Left ventricle myocardium inferior (tissue), 1 donor: ENCODE measurements around the gene SLC39A13. TPM values are rescaled to one million over a fixed set of nuclear protein-coding genes. Genes with fewer than 3 reads are reported as not detected.

Source experiments
- DNase-seq: peaks from one replicate; pipeline ENCODE4 v3.0.0-alpha.2; 2020
- H3K27ac ChIP-seq: fragments of 200-600 bp; replicated peaks from 2 replicates; pipeline ENCODE4 v1.8.0; 2021
- H3K27me3 ChIP-seq: fragments of 200-600 bp; 2 replicates; pipeline ENCODE4 v1.8.0; 2021; ENCODE audit warnings: low read depth
- H3K36me3 ChIP-seq: fragments of 200-600 bp; 2 replicates; pipeline ENCODE4 v1.8.0; 2021
- H3K4me1 ChIP-seq: fragments of 200-600 bp; 2 replicates; pipeline ENCODE4 v1.8.0; 2021
- H3K4me3 ChIP-seq: fragments of 200-600 bp; 2 replicates; pipeline ENCODE4 v1.8.0; 2021; ENCODE audit warnings: mild to moderate bottlenecking, moderate library complexity
- H3K9me3 ChIP-seq: fragments of 200-600 bp; replicated peaks from 2 replicates; pipeline ENCODE4 v1.8.0; 2021
- CTCF ChIP-seq: fragments of 200-600 bp; IDR thresholded peaks from 2 replicates; pipeline ENCODE4 v1.8.0; 2021; ENCODE audit warnings: antibody characterized with exemption, mild to moderate bottlenecking, borderline replicate concordance
- intact Hi-C: fragments of 100-400 bp; cut with micrococcal nuclease; formaldehyde crosslinking; loops from one replicate; pipeline ENCODE4 v1.11.0; 2022
- total RNA-seq: library from RNA; stranded (reverse); fragmentation: NEBNext Ultra II Directional; extraction: Animal tissue kit (Norgen Biotek cat#: 25700); gene quantifications from one replicate; pipeline ENCODE4 v1.2.1, GENCODE V29; 2021
- donor health status: DM: no; HTN: yes; CAD: no; lungs with severe emphysema.

The SLC39A13 gene
- total RNA-seq, 1 donor from 2014 or later = 36.5 TPM

DNA sequence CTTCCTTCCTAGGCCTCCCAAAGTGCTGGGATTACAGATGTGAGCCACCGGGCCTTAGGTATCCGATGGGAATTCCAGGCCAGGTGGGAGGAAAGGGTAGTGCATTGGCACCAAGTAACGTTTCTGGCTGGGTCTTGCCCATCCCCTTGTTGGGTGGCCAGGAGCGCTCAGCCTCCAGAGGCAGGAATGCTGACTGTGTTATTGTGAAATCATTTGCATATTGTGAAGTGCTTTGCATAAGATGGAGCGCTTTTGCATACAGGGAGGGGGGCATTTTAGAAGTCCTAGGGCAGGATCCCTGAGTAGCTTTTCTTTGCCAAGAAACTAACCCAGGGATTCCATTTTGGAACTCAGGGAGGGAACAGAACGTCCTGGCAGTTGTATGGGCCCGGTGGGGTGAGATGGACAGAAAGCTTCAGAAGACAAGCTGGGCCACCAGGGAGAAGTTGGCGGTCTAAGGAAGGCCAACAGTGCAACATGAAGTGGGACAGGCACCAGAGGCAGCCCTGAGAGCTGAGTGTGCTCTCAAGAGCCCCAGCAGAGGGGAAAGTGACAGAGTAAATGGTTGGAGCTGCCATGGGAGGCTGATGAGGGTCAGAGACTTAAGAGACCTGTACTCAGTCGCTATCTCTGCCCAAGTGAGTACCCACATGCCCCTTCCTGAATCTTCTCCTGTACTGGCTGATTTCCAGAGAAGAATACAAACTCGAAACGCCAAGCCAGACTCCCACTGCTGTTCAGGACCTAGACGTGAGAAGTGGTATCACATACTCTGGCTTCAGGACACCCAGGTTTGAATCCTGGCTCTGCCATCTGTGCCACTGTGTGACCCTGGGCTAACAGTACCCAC is 1.3 kb upstream of the SLC39A13 start:
- no peaks in the 10 kb centered on the region for H3K9me3 ChIP-seq

GRCh38 chr11:47408598-47409439 is 429 bp downstream of the SLC39A13 start:
- no peak for DNase-seq
- intact Hi-C loops = no loop called here
- Histone ChIP-seq H3K4me3 (peak overlapping the region; percentile 87), H3K4me1 (peaks cover 54% of the 10 kb centered on the region), H3K27ac (peak overlapping the region; percentile 99), H3K27me3 (no peaks in the 10 kb centered on the region), H3K36me3 (peaks cover 35% of the 10 kb centered on the region), H3K9me3 (no peaks in the 10 kb centered on the region)
- TF ChIP-seq CTCF = no peak

More for the DNA sequence above, 1.3 kb upstream of the SLC39A13 start:
- H3K36me3 ChIP-seq = peaks cover 20% of the 10 kb centered on the region
- H3K4me1 ChIP-seq = peaks cover 46% of the 10 kb centered on the region
- no peak for TF ChIP-seq CTCF
- no peaks in the 10 kb centered on the region for H3K27me3 ChIP-seq
- intact Hi-C loops = no loop called here
- H3K27ac ChIP-seq = peak overlapping the region; percentile 99
- no peak for DNase-seq
- H3K4me3 ChIP-seq = peak overlapping the region; percentile 87

- intact Hi-C loops = no loop called here
- Histone ChIP-seq H3K9me3 (no peaks in the 10 kb centered on the region), H3K27me3 (no peaks in the 10 kb centered on the region), H3K27ac (peak overlapping the region; percentile 99), H3K4me1 (peaks cover 63% of the 10 kb centered on the region), H3K36me3 (peaks cover 44% of the 10 kb centered on the region), H3K4me3 (peak overlapping the region; percentile 87)
- TF ChIP-seq CTCF = no peak
- DNase-seq = no peak
Observed at GRCh38 chr11:47409440-47410369, 1.3 kb downstream of the SLC39A13 start.

DNA sequence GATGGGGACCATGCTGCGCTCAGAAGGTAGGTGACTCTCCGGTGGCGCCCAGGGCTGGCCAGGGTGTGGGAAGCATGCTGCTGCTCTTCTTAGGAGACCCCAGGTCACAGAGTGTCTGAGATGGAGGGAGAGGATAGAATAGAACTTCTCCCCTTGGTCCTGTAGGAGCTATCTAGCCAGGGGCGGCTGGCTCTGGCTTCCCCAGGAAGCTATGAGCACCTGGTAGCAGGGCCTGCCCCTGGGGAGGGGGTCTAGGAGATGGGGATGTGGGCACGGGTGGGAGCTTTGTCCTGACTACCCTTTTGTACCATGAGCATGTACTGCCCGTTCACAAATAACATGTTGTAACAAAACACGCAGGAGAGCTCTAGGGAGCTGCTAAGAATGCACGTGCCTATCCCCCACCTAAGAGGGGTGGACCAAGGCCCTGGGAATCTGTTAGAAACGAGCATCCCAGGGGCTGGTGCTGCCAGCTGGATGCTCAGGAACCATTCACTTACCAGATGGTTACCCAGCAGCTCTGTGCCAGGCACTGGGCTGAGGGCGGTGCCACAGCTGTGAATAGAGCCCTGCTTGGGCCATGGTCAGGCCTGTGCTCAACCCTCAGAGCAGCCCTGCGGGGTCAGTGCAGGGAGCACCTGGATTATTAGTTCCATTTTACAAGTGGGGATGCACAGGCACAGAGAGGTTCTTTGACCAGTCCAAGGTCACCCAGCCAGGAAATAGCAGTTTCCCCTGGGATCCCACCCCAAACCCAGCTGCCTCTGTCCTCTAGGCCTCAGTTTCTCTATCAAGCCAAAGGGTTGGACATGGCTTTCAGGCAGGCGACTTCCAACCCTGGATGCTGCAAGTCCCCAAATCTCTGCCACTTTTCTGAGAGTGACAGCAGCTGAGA is 2.2 kb downstream of the SLC39A13 start:
- intact Hi-C loops = no loop called here

More for the DNA sequence above, 2.2 kb downstream of the SLC39A13 start:
- DNase-seq = no peak
- H3K27me3 ChIP-seq = no peaks in the 10 kb centered on the region
- H3K36me3 ChIP-seq = peaks cover 53% of the 10 kb centered on the region
- H3K4me3 ChIP-seq = peak overlapping the region; percentile 87
- no peaks in the 10 kb centered on the region for H3K9me3 ChIP-seq
- peaks cover 72% of the 10 kb centered on the region for H3K4me1 ChIP-seq
- H3K27ac ChIP-seq = peak overlapping the region; percentile 99
- no peak for TF ChIP-seq CTCF
